HG03571 (cell line): Measurements from ENCODE around the gene ZC3H8.

Experiments used
- ATAC-seq: cut with Tn5 transposase; IDR thresholded peaks from one replicate; pipeline ENCODE4 v1.9.1; 2021; ENCODE audit not compliant: unreplicated experiment

Gene ZC3H8

DNA sequence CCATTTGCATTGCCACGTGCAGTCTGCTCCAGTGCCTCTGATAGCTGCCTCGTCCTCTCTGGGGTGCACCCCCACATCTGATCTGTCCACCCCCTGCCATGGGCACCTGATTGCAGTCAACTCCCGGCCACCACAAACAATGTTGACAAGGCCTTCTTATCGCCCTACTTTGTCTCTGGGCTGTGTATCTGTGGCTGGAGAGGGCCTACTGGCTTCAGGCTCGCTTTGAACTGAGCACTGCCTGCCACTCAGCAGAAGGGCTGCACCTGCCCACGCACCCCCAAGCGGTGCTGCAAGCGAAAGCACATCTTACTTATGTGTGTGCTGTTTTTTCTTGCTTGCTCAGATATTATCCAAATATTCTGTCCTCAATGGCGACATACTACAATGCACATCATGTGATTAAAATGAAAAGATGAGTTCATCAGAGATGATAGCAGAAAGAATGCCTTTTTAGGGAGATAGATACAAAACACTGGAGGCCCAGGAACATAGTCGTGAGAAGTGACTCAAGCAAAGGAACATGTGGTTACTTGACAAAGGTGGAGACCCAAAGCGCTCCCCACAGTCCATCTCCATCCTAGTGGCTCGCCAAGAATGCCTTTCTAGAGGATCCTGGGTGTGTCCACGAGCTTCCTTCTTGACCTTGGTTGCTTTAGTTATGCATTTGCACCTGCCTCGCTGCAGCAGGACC is 87.9 kb downstream of the ZC3H8 start:
- no peak for ATAC-seq

DNA sequence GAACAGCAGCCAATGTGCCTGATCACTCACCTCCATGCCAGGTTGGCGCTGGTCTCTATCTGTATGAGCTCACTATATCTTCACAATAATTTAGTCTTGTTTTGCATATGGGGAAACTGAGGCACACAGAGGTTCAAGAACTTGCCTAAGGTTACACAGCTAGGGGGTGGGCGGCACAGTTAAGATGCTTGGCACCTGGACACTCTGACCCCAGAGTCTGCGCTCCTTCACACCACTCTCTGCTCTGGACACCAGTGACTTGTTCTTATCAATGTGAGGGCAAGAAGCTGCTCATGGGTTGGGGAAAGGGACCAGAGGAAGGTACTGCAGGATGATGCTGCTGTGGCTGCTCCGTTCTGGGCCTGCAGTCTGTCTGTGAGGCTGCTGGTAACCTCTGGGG is 89.5 kb downstream of the ZC3H8 start:
- no peak for ATAC-seq

DNA sequence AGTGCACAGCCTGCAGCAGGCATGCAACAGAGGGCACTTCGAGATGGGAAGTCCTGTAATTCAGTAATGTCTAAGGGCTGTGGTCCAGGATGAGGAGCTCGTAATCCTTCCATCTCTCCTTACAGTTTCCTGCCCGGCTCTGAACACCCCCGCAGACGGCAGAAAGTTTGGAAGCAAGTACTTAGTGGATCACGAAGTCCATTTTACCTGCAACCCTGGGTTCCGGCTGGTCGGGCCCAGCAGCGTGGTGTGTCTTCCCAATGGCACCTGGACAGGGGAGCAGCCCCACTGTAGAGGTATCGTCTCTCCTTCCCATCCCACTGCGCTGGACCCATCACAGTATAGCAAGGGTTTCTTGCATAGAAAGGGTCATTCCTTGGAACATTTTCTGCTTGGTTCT is 90.0 kb downstream of the ZC3H8 start:
- ATAC-seq: no peak

DNA sequence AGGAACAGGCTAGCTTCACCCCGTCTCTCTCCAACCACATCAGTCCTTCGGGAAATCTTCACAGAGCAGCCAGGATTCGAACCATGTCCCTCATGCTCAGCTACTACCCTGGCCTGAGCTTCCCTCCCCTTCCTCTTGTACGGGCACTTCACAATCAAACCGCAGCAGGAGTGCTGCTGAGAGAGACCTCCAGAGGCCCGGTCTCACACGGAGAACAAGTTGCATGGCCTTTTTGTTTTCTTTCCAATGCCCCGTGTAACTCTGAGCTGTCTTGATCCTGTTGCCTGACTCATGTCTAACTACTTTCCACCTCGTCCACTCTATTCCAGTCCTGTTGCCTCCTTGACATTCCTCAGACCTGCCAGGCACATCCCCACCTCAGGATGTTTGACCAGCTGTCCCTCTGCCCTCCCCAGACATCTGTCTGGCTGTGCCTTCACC is 91.3 kb downstream of the ZC3H8 start:
- ATAC-seq: no peak

DNA sequence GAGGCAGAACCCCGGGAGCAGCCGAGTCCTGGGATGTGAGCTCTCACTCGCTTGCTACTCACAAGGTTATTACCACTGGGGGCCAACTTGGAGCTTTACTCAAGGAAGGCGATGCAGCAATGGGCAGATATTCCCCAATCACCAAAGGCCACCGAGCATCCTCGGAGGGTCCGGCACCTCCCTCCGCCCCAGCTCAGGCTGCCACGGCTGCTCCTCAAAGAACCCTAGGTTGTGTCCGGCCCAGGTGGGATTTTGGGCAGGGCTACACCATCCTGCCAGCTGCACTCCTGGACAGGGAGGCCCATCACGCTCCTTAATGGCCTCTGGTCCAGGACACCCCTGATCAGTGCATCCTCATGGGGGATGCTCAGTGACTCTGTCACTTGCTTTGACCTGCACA is 91.9 kb downstream of the ZC3H8 start:
- no peak for ATAC-seq

DNA sequence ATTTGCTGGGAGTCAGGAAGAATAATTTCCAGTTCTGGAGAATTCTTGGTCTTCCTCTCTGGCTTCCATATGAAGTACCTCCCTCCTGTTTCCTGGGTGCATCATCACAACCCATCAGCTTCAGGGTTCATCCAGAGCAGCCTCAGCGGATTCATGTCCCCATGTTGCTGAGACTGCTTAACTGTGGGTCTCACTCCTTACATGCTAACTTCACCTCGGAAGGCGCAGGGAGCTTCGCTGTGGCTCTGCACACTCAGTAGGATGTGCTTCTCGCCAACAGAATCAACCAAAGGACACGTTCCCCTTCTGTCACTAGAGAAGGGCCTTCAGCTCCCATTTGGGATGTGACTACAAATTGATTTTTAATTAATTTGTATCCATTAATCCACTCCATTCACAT is 92.5 kb downstream of the ZC3H8 start:
- ATAC-seq: no peak
